NCI-H748 (cell line): ENCODE results near the gene MLC1.
A peak's percentile ranks its signal among the peaks of the same experiment; 100 is the strongest.

ENCODE experiments used
- DNase-seq: peaks from one replicate; lab custom pipeline; 2025; ENCODE audit not compliant: unreplicated experiment; lab: John Stamatoyannopoulos, UW

Gene MLC1

DNA sequence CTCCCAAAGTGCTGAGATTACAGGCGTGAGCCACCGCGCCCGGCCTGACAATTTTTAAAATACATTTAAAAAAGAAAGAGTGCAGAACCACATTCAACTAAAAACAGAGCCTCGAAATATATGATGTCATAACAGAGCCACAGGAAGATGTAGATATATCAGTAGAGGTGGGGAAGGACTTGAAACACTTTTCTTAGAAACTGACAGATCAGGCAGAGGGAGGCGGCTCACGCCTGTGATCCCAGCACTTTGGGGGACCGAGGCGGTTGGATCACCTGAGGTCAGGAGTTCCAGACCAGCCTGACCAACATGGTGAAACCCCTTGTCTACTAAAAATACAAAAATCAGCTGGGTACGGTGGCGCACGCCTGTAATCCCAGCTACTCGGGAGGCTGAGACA is 7.0 kb downstream of the MLC1 start:
- no peak for DNase-seq

DNA sequence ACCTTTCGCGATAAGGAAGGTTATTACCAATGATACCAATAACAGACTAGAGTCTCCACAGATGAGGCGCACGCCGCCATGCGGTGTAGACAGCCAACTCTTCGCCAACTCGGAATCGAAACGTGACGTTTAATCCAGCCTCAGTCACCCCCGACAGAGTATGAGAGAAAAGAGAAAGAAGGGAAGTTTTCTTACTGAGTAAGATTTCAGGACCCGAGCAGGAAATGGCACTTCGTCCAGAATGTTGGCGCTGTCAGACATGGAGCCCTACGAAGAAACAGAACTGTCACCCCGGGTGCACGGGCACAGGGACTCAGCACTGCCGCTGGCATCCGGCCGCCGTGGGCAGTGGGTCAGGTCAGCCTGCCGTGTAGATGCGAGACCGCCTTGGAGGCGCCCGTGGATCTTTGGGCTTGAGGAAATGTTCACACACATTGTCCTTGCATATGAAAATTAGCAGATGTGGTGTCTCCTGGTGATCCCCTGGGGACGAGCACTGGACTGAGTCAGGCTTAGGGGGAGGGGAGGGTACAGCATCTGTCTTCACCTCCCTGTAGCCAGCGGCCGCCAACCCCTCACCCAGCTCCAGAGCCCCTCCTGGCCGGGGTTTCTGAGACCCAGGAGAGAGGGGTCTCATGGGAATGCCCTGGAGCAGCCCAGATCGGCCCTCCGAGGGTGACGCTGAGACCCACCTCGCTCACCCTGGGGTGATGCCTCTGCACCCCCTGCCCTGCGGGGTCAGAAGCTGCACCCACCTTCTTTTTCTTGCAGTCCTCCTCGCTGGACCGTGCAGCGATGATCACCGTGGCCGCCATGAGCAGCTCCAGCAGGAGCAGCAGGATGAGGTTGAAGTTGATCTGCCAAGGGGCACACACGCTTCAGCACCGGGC is 8.3 kb downstream of the MLC1 start:
- no peak for DNase-seq

GRCh38 chr22:50074551-50075530 is 10.4 kb downstream of the MLC1 start:
- peak; percentile 37 for DNase-seq

- no peak for DNase-seq
These were observed 11.2 kb downstream of the MLC1 start for GRCh38 chr22:50074056-50074455.

DNA sequence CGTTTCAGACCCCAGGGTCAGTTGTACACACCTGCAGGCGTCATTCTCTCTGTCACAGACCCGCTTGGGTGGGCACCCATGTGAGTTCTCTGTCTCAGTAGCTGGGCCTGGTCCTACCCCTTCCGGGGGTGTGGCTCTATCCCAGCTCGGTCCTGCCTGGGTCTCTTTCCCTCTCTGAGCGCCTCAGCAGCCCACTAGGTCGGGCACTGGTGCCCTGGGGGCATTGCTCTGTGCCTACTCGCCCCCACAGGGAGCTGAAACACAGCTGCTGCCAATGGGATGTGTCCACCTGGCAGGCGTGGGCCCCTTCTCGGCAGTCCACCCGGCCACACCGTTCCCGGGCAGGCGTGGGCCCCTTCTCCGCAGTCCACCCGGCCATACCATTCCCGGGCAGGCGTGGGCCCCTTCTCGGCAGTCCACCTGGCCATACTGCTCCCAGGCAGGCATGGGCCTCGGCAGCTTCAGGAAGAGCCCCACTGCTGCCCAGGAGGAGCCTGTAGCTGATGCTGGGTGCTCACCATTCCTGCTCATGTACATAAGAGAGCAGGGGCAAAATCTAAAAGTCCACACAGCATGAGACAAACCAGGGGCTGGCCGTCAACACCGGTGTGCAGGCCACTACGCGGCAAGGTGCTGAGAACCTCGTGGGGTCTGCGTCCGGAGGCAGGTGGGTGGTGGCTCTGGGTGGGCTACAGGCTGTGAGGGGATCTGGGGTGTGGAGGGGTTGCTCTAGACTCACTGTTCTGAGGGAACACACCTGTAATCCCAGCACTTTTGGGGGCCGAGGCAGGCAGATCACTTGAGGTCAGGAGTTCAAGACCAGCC is 12.3 kb downstream of the MLC1 start:
- DNase-seq: no peak

- no peak for DNase-seq
These were observed 13.1 kb downstream of the MLC1 start for GRCh38 chr22:50072167-50072555.

- no peak for DNase-seq
These were observed 13.6 kb downstream of the MLC1 start for GRCh38 chr22:50071432-50072166.

- no peak for DNase-seq
These were observed 14.9 kb downstream of the MLC1 start for GRCh38 chr22:50070366-50070765.

- no peak for DNase-seq
These were observed 17.1 kb downstream of the MLC1 start for GRCh38 chr22:50068096-50068495.

DNA sequence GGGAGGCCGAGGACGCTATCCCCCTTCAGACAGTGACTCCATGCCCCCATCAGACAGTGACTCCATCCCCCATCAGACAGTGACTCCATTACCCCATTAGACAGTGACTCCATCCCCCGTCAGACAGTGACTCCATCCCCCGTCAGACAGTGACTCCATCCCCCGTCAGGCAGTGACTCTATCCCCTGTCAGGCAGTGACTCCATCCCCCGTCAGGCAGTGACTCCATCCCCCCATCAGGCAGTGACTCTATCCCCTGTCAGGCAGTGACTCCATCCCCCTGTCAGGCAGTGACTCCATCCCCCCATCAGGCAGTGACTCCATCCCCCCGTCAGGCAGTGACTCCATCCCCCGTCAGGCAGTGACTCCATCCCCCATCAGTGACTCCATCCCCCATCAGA is 18.0 kb downstream of the MLC1 start:
- DNase-seq: no peak

DNA sequence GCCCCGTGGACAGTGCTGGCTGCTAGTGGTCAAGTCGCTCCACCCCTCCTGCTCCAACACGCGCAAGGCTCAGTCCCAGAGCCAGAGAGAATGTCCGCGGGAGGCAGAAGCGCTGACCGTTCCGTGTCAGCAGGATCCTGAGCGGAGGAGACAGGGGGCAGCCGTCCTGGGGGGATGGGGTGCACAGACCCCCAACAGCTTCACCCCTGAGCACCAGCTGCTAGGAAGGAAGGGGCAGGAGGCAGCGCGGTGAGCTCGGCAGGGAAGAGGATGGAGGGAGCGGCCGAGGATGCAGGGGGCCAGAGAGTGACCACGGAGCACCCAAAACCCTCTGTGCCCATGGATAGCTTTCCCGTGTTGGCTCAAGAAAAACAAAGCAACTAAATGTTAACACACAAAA is 20.8 kb downstream of the MLC1 start:
- DNase-seq: no peak

DNA sequence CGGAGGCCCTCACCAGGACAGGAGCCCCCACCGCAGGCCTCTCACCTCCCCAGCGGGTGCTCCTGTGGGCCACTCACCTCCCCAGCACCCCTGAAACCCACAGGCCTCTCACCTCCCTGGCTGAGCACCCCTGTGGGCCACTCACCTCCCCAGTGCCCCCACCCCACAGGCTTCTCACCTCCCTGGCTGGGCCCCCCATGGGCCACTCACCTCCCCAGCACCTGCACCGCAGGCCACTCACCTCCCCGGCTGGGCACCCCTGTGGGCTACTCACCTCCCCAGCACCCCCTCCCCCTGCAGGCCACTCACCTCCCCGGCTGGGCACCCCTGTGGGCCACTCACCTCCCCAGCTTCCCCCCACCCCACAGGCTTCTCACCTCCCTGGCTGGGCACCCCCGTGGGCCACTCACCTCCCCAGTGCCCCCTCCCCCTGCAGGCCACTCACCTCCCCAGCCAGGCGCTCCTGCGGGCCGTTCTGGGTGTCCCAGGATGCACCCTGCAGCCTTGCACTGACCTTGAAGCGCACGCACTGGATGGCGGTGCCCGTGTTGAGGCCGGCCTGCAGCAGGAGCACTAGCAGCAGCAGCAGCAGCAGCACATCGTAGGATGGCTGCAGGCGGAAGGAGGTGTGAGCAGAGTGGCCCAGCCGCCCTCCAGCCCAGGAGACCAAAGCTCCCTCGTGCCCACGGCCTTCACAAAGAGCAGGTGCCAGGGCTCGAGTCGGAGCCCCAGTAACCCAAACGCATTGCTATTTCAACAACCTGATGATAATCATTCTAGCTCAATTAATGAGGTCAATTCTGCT is 21.4 kb downstream of the MLC1 start:
- no peak for DNase-seq

- no peak for DNase-seq
These were observed 22.6 kb downstream of the MLC1 start for GRCh38 chr22:50062509-50063135.

DNA sequence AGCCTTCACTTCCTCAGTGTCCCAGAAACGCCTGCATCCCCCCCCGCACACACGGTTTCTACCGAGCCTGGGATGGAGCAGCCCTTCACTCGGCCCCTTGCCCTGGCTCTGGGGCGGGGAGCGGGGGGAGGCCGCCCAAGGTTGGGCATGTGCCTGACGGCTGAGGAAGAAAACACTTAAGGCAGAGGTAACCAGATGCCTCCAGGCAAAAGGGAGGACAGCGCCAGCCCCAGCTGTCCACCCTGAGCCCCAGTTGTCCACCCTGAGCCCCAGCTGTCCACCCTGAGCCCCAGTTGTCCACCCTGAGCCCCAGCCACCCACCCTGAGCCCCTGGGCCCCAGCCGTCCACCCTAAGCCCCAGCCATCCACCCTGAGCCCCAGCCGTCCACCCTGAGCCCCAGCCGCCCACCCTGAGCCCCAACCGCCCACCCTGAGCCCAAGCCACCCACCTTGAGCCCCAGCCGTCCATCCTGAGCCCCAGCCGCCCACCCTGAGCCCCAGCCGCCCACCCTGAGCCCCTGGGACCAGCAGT is 23.3 kb downstream of the MLC1 start:
- DNase-seq: no peak

DNA sequence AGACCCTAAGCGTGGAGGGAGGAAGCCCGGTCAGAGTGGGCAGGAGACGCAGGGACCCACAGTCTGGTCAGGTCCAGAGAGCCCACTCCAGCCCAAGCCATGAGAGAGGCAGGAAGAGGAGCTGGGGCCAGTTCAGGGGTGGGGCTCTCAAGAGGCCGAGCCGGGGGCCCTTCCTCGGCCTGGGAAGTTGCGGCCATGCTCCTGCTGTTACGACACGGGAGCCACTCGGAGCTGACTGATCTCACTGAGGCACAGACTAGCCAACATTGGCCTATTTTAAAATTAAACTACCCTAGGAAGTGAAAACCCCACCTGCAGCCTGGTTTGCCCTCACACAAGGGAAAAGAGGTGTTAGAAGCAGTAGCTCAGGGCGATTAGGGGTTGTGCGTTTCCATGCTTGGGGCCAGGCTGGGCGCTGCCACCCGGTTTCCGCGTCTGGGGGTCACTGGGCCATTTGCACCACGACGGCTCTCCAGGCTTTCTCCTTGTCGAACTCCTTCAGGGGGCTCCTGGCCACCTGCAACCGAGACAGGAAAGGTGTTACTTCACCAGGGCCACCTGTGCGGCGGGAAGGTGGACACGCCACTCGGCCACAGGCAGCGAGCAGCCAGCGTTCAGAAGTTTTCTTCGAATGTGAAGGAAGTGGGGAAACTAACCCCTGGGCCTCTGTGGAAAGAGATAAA is 23.9 kb downstream of the MLC1 start:
- no peak for DNase-seq

GRCh38 chr22:50060441-50061140 is 24.6 kb downstream of the MLC1 start:
- DNase-seq: peak; percentile 33

- DNase-seq: no peak
These were observed 25.4 kb downstream of the MLC1 start for GRCh38 chr22:50059881-50060262.
